ENCODE results near the gene ARHGAP22.

DNA sequence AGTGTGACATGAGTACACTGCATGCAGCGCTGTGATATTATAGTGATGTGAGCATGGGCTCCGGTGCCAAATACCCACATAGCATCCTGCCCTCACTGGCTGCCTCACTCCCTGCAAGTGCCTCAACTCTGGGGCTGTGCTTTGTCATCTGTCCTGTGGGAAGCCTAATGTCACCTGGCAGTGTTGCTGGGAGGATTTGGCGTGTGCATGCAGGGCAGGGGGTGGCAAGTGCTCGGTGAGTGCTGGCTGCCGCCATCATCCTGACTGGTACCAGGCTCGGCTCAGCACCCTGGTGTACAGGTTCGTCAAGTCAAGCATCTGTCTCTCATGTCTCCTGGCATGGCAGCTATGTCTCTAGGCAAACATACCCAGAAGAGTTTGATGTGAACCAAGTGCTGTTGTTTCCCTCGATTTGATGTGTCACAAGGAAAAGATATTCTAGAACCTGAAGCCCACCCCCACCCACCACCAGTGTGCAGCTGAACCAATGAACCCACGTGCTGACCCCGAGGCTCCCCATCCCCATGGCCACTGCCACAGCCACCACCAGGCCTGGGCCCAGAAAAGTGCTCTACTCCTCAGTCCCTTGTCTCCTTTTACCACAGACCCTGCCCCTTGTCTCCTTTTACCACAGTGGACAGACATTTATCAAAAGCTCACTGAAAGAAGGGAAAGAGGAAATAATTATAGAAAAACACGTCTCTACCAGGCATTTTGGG is 162.6 kb downstream of the ARHGAP22 start:
- TF ChIP-seq TAF1 (IDR thresholded peaks at IDR 0.05; ENCODE audit: borderline replicate concordance, insufficient read depth, low read length) (no peak), POLR2AphosphoS5 (IDR thresholded peaks at IDR 0.05; ENCODE audit: low read depth, low read length) (no peak)

All from PFSK-1 (cell line).